Fibroblast of skin of left quadriceps (primary cell): ENCODE results near the gene SLC44A4.
"Not testable (repeated sequence)": the region's sequence is repeated elsewhere in the genome, so short reads cannot be mapped to it uniquely, and the experiment has no call there.

Source experiments
- DNase-seq, 2 experiments: peaks; one replicate each; pipeline ENCODE4 v3.0.0-alpha.2; 2013; ENCODE audit warnings: low read depth in 2 of 2

Gene SLC44A4

GRCh38 chr6:31878726-31879125 is at the start of gene SLC44A4:
Gene SLC44A4 (minus strand): TSS chr6:31878997. CDS start chr6:31878980, 17 bp downstream.
- DNase-seq: no peak

DNA sequence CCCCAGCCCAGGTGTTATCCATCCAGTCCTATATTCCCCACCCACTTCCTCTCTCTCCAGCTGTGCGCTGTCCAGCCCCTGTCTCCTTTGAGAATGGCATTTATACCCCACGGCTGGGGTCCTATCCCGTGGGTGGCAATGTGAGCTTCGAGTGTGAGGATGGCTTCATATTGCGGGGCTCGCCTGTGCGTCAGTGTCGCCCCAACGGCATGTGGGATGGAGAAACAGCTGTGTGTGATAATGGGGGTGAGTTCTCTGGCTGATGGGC is 49.8 kb upstream of the SLC44A4 start:
- no peak for DNase-seq

- DNase-seq: no peak
Observed at GRCh38 chr6:31927863-31928671, 49.3 kb upstream of the SLC44A4 start.

DNA sequence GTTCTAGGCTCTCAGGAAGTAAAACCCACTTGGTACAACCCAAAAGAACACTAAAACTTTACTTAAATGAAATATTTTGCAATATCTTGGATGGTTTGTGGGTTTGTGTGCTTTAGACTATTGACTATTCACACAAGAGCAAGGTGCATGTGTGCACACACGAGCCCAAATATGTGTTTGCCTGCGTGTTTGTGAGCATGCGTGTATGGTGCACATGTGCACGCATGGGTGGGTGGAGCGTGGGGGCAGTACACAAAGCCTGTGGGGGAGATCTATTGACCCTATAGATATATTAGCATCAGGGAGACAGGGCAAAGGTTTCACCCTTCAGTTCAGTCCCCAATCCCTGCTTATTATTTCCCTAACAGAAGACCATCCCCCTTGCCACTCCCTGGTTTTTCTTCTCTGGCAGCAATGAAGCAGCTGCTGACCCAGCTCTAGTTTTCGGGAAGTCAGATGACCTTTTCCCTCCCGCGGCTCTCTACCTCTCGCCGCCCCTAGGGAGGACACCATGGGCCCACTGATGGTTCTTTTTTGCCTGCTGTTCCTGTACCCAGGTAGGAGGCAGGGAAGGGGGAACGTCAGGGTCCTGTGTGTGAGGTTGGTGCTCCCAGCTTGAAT is 48.6 kb upstream of the SLC44A4 start, which contains the start of gene C2:
Gene C2 (plus strand): TSS at position 476 of the 621 bp plus-strand sequence. CDS start 36 bp downstream, at position 512.
- DNase-seq: no peak

- no peak for DNase-seq
Observed at GRCh38 chr6:31922942-31923341, 44.1 kb upstream of the SLC44A4 start.

DNA sequence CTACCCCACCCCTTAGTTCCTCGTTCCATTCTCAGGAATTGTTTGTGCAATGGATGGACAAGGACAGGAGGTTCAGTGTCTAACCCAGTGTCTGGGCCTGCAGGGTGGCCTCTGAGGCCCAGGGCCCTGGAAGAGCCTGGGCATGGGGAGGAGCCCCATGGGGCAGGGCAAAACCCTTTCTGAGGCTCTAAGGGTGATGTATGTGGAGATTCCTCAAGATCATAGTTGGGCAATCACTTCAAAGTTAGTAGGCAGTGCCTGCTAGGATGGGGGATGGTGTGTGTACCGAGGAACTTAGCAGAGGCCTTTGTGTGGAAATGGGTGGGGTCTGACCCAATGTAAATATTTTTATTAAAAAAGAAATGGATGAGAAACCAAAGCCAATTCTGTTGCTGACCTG is 42.0 kb upstream of the SLC44A4 start:
- DNase-seq: no peak

DNA sequence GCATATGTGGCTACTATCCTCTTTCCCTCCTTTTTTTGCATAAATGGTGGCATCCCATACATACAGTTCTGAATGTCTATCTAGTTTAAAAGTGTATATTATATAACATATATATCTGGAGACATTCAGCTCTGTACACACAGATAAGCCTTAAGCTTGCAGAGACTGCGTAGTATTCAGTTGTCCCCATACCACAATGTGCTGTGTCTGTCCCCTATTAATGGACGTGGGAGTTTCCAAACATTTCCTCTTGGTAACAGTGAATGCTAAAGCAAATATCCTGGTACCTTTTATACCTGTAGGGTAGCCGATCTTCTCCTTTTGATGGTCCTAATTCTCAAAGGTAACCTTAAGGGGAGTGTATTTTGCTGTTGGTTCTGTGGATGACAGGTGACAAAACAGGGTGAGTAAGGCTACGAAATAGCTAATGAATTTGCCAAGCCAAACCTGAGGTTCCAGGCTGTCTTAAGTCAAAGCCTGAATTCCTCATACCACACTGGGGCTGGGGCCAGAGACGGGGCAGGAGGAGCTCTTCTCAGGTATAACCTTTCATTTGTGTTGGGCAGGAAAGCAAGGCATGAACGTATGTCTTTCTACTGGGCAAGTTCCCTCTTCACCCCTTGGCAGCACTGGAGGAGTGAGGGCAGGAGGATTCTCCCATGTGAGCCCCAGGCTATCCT is 41.0 kb upstream of the SLC44A4 start:
- no peak for DNase-seq

DNA sequence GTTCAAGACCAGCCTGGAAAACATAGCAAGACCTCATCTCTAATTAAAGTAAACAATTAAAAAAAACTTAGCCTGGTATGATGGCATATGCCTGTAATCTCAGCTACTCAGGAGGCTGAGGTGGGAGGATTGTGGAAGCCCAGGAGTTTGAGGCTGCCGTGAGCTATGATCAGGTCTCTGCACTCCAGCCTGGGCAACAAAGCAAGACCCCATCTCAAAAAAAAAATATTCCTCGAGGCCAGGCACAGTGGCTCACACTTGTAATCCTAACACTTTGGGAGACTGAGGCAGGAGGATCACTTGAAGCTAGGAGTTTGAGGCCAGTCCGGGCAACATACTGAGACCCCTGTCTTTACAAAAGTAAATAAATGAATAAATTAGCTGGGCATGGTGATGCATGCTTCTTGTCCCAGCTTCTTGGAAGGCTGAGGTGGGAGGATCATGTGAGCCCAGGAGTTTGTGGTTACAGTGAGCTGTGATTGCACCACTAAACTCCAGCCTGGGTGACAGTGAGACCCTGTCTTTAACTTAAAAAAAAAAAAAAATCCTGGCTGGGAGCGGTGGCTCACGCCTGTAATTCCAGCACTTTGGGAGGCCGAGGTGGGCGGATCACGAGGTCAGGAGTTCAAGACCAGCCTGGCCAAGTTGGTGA is 39.4 kb upstream of the SLC44A4 start:
- DNase-seq: no peak

- no peak for DNase-seq
Observed at GRCh38 chr6:31915756-31916155, 37.0 kb upstream of the SLC44A4 start.

DNA sequence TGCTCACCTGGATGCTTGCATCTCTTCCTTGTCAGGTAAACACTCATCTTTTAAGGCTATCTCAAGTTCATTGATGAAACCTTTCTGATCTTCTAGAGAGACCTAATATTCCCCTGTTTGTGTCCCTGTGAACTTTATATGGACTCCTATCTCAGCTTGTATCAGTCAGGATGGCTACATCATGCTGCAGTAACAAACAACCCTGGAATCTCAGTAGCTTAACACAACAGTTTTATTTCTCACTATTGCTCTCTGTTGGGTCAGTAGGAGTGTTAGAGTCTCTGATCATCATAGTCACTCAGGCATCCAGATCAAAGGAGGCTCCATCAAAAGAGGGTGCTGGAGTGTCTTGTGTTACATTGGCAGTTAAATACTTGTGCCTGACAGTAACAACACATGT is 36.6 kb upstream of the SLC44A4 start:
- no peak for DNase-seq

DNA sequence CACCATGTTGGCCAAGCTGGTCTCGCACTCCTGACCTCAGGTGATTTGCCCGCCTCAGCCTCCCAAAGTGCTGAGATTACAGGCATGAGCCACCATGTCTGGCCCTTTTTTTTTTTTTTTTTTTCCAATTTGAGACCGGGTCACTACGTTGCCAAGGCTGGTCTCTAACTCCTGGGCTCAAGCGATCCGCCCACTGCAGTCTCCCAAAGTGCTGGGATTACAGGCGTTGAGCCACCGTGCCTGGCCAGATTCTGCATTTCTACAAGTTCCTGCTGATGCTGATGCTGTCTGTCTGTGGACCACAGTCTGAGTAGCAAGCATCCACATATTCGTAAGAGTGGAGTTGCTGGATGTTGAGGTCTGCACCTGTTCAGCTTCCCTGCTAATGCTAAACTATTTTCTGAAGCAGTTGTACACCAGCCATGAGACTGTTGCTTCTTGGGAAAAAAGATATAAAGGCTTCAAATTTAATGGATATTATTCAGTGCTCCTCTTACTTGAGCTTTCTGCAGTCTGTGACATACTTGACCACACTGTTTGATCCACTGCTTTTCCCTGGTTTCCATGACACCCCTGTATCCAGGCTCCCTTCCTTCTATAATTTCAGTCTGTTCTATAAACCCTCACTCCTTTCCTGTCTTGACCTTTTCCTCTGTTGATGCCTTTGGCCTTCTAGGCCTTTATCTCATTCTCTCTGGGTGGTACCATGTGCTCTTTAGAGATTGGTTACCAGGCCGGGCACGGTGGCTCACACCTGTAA is 33.2 kb upstream of the SLC44A4 start:
- no peak for DNase-seq

- not testable (repeated sequence) for DNase-seq
Observed at GRCh38 chr6:31909298-31909697, 30.5 kb upstream of the SLC44A4 start.

- DNase-seq: no peak
Observed at GRCh38 chr6:31908791-31909190, 30.0 kb upstream of the SLC44A4 start.

DNA sequence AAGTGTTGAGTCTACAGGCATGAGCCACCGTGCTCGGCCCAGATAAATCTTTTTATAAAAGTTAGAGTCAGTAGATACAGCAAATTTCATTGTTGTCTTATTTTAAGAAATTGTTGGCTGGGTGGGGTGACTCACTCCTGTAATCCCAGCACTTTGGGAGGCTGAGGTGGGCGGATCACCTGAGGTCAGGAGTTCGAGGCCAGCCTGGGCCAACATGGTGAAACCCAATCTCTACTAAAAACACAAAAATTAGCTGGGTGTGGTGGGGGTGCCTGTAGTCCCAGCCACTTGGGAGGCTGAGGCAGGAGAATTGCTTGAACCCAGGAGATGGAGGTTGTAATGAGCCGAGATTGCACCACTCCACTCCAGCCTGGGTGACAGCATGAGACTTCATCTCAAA is 29.5 kb upstream of the SLC44A4 start:
- not testable (repeated sequence) for DNase-seq

DNA sequence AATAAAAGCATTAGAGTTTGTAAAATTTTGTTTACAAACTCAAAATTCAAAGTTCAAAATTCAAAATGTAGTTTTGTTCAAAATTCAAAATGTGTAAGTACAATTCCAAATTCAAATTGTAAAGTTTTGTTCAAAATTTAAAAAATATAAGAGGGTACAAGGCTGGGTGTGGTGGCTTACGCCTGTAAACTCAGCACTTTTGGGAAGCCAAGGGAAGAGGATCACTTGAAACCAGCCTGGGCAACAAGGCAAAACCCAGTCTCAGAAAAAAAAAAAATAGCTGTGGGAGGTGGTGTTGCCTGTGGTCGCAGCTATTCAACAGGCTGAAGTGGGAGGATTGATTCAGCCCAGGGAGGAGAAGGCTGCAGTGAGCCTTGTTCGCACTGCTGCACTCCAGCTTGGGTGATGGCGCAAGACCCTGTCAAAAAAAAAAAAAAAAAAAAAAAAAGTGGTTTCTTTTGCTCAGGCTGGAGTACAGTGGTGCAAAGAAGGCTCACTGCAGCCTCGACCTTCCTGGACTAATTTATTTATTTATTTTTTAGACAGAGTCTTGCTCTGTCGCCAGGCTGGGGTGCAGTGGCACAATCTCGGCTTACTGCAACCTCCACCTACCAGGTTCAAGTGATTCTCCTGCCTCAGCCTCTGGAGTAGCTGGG is 28.5 kb upstream of the SLC44A4 start:
- peak; percentile 53 to 56 for DNase-seq

DNA sequence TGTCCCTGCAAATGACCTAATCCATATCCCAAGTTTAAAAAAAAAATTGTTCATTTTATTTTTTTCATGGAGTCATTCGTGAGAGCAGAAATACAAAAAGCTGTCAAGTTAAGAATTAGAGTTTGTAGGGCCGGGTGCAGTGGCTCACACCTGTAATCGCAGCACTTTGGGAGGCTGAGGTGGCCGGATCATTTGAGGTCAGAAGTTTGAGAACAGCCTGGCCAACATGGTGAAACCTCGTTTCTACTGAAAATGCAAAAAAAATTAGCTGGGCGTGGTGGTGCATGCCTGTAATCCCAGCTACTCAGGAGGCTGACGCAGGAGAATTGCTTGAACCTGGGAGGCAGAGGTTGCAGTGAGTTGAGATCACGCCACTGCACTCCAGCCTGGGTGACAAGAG is 27.9 kb upstream of the SLC44A4 start:
- DNase-seq: not testable (repeated sequence)

DNA sequence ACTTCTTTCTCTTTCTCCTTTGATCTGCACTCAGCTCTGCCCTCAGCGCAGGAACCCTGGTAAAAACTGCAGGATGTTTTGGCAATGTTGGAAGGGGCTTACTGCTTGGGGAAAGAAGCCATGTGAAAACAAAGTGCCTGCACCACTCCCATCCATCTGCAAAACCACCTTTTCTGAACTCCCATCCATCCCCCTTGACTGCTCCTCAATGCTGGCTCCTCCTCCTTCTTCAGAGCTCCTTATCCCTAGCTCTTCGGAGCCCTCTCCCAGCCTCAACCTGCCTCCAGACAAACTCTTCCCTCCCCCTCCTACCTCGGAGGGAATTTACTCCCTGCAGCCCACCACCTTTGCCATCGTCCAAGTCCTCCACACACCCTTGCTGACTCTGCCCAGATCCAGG is 27.3 kb upstream of the SLC44A4 start:
- DNase-seq: no peak

GRCh38 chr6:31905041-31905440 is 26.2 kb upstream of the SLC44A4 start:
- DNase-seq: no peak

GRCh38 chr6:31903957-31904356 is 25.2 kb upstream of the SLC44A4 start:
- DNase-seq: no peak

DNA sequence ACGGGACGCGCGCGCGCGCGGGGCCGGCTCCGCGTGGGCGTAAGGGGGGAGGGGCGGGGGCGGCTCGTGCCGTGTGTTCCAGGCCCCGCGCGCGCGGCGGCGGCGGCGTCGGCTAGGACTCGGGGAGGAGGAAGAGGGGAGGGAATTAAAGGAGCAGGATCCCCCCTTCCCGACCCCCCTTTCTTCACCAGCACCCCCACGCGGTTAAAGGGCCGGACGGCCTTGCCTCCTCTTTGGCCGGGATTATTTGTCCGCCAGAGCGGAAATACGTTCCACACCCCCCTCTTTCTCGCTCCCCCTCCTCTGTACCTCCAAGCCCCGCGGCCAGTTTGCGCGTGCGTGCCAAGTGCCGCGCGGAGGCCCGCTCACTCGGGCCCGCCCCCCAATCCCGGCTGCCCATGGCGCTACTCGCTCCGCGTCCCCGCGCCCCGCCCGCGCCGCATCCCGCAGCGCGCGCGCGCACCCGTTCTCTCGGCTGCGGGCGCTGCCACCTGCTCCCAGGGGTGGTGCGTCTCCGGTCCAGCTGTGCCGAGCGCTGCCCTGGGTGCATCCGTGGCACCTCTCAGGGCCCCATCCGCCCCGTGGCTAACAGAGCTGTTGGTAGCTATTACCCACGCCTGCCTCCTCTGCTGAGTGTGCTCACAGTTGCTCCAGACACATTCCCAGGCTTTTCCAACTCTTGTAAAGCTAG is 23.3 kb upstream of the SLC44A4 start, which contains the start of gene ZBTB12:
Gene ZBTB12 (minus strand): TSS at position 134 of the 691 bp plus-strand sequence. CDS start 781 bp downstream, outside the sequence.
- peak; percentile 95 to 96 for DNase-seq
